ENCODE data around the gene MSH4.
"Not testable (repeated sequence)": the region's sequence is repeated elsewhere in the genome, so short reads cannot be mapped to it uniquely, and the experiment has no call there.

GRCh38 chr1:75757210-75757609, 39.5 kb upstream of the MSH4 start:
- TF ChIP-seq POLR2AphosphoS5 (IDR thresholded peaks at IDR 0.05; ENCODE audit: low read depth, low read length); POLR2A (IDR thresholded peaks at IDR 0.05; ENCODE audit: low read depth, low read length); TAF1 (IDR thresholded peaks at IDR 0.05; ENCODE audit: low read depth, low read length); SPI1 (IDR thresholded peaks at IDR 0.05; ENCODE audit: low read depth, low read length); PAX5 (IDR thresholded peaks at IDR 0.05; ENCODE audit: insufficient read depth, low read length, severe bottlenecking): not testable (repeated sequence)
